CD4-positive, alpha-beta T cell treated with Interleukin-1 beta for 1 hour (primary cell): Measurements from ENCODE around the gene DOCK3.
"Not testable (repeated sequence)": the region's sequence is repeated elsewhere in the genome, so short reads cannot be mapped to it uniquely, and the experiment has no call there.

Experiments used
- DNase-seq, 2 donors: peaks; one replicate each; pipeline ENCODE4 v3.0.0-alpha.2; 2020 to 2022

DOCK3 gene

DNA sequence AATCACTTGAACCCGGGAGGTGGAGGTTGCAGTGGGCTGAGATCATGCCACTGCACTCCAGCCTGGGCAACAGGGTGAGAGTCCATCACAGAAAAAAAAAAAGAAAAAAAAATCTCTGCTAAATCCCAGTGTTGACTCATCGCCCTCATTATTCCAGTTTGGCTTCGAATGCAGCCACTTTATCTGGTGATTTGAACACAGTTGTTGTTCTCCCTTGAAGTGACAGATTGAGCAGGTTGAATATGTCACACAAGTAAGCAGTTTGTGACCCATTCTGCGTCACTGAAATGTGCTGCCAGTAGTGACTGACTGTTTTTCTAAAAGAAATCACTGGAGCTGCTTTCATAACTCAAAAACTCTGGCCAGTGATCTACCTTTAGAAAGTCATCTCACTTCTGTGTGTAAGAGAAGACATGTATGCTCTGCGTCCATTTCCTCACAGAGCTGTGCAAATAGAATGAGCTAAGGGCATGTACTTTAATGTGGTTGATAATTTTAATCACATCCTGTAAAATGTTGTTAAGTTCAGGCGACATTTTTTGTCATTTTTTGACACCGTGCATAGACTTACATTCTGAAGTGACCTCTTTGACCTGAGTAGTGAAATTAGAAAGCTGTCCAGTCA is 12.5 kb downstream of the DOCK3 start:
- no peak for DNase-seq

DNA sequence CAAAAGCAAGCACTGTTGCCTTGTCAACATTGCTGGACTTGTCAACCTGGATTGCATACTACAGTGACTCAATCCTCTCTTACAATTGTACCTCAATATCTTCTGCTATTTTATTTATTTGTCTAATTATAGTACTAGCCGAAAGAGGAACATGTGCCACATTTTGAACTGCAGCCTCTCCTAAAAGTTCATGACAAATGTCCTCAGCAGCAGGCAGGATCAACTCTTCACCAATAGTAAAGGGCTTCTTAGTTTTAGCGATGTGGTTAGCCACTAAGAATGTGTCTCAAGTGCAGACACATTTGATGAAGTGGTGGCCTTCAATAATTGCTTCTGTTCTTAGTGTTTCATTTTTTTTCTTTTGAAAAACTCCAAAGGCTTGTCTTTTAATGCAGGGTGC is 13.2 kb downstream of the DOCK3 start:
- DNase-seq = no peak

DNA sequence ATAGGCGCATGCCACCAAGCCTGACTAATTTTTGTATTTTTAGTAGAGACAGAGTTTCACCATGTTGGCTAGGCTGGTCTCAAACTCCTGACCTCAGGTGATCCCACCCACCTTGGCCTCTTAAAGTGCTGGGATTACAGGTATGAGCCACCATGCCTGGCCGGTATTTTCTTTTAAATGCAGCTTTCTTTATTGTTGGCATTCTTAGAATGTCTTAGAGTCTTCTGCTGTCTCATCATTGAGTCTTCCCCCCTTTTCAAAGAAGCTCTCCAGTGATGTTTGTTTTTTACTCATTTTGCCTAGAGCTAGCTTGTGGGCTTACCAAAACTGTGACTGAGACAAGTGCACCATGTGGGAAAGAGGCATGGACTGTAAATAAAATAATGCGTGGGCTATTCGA is 13.9 kb downstream of the DOCK3 start:
- not testable (repeated sequence) for DNase-seq

DNA sequence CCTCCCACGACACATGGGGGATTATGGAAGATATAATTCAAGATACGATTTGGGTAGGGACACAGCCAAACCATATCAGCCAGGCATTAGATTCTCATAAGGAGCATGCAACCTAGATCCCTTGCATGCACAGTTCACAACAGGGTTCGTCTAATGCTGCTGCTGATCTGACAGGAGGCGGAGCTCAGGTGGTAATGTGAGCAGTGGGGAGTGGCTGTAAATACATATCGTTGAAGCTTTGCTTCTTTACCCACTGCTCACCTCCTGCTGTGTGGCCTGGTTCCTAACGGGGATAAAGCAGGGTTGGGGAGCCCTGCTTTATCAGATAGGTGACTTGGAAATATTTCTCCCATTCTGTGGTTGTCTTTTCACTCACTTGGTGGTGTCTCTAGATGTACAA is 14.8 kb downstream of the DOCK3 start:
- no peak for DNase-seq

DNA sequence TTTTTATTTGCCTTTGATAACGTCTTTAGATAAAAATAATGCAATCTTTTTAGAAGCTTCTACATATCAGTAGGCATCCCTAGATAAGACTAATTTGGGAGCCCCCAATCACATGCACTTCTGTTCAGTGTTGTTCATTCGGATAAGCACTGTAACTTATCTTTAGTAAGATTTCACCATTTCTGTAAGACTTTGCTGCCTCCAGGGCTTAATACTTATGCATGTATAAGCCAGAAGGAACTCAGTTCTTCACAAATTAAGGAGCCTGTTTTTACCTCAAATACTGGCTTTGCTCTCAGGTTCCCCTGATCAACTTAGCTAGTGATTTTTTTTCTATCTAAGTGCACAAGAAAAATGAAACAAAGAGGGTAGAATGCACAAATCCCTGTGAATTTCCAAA is 20.3 kb downstream of the DOCK3 start:
- DNase-seq = no peak

DNA sequence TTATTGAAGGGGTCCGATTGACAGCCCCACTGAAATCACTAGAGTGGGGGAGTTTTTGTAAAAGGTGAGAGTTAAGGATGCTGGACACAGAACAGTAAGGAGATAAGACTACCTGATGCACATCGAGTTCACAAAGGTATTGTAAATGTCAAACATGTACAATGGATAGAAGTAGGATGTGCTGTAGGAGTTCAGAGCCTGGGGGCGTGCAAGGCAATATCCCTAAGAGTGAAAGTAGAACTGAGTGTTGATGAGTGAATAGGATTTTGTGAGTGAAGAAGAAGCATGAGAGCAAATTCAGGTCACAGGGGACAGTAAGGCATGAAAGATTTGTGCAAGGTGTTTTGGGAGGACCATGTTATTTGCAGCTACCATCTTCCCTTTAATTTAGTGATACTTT is 21.5 kb downstream of the DOCK3 start:
- DNase-seq = no peak

DNA sequence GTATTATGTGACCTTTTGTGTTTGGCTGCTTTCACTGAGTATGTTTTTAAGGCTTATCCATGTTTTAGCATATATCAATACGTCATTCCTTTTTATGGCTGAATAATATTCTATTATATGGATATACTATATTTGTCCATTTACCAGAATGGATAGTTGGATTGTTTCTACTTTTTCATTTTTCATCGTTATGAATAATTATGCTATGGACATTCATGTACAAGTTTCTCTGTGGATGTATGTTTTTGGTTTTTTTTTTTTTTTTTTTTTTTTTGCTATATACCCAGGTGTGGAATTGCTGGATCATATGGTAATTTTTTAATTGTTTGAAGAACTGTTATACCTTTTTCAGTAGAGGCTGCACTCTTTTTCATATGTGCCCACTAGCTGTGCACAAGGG is 23.5 kb downstream of the DOCK3 start:
- no peak for DNase-seq

DNA sequence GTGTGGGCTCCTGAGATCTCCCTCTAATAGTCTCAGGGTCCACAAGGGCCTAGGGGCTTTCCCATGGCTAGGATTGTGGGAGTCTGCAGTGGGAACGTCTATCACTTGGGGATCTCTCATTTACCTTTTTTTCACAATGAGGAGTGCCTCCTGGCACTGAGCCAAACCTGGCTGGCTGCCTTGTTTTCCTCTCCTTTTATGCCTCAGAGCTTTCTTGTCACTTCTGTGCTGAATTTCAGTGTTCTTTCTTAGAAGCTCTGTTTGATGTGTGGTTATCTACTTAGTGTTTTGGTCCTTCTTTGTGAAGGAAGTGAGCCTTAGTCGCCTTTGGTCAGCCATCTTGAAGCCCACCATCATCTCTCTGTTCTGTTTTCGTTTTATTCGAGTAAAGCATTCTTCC is 33.9 kb downstream of the DOCK3 start:
- DNase-seq = no peak

DNA sequence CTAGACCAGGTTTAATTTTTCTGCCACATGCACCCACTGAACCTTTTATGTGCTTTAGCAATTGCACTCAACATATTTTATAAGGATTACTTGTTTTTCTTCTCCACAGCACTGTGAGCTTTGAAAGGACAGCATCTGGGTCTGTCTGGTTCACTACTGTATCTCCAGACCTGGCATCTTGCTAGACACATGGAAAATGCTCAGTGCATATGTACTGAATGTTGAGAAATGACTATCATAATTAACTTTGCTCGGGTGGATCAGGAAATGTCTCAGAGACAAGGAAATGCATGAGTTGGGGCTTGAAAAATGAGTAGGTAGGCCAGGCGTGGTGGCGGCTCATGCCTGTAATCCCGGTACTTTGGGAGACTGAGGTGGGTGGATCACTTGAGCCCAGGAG is 40.2 kb downstream of the DOCK3 start:
- DNase-seq = no peak

DNA sequence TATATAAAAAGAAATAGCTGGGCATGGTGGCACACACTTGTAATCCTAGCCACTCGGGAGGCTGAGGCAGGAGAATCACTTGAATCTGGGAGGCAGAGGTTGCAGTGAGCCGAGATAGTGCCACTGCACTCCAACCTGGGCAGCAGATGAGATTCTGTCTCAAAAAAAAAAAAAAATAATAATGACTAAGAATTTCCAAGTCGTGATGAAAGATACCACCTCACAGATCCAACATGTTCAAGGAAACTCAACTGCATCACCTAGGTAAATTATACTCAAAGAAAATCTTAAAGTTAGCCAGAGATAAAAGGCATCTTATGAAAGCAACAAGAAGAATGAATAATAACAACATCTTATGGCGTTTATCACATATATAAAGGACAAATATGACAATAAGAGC is 50.1 kb downstream of the DOCK3 start:
- no peak for DNase-seq

DNA sequence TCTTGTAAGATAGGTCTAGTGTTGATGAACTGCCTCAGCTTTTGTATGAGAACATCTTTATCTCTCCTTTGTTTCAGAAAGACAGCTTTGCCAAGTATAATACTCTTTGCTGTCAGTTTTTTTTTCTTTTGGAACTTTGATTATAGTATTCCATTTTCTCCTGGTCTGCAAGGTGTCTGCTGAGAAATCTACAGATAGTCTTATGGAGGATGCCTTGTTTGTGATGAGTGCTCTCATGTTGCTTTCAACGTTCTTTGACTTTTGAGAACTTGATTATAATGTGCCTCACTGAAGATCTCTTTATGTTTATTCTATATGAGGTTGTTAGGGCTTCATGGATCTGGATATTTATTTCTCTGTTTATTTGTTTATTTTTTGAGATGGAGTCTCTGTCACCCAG is 60.3 kb downstream of the DOCK3 start:
- no peak for DNase-seq

DNA sequence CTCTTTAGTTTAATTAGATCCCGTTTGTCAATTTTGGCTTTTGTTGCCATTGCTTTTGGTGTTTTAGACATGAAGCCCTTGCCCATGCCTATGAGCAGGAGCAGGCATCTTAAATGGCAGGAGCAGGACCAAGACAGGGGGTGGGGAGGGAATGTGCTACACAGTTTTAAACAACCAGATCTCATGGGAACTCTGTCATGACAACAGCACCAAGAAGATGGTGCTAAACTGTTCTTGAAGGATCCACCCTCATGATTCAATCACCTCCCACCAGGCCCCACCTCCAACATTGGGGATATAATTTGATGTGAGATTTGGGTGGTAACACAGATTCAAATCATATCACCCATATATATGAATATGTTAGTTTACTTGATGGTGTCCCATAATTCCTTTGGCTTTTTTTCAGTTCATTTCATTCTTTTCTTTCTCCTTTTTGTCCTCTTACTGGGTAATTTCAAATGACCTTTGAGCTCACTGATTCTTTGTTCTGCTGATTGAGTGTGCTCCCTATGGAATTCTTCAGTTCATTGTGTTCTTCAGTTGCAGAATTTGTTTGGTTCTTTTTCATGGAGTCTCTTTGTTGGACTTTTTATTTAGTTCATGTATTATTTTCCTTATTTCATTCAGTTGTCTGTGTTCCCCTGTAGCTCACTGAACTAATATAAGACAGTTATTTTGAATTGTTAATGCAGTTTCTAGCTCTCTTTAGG is 62.6 kb downstream of the DOCK3 start:
- no peak for DNase-seq

DNA sequence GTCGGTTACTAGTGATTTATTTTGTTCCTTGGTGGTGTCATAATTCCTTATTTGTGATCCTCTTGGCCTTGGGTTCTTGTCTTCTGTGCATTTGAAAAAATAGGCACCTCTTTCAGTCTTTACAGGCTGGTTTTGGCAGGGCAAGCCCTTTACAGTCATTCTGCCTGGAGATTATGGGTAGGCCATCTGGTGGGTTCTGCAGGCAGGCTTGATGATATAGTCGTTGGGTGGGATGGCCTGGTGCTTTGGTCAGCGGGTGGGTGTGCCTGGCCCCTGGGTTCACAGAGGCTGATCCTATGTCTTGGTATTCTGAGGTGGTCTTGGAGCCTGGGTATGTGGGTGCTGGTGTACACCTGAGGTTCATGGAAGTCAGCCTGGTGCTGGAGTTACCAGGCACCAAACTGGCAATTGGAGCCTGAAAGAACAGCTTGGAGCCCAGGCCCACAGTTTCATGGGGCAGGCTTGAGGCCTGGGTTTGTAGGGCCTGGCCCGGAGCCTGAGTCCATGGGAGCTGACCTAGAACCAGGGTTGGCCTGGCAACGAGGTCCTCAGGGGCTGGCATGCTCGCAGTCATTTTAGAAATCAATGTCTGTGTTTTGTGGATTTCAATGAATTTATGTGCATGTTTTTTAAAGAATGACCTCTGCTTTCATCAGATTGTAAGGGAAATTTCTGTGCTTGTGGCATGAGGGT is 63.3 kb downstream of the DOCK3 start:
- no peak for DNase-seq

DNA sequence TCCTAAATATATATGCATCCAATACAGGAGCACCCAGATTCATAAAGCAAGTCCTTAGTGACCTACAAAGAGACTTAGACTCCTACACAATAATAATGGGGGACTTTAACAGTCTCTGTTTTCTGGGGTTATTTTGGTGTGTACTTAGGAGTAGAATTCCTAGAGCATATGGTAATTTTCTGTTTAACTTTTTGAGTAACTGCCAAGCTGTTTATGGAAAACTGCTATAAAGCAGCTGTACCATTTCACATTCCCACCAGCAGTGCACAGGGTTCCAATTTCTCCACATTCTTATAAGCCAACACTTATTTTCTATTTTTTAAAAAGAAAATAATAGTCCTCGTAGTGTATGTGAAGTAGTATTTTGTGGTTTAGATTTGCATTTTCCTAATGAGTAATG is 68.9 kb downstream of the DOCK3 start:
- DNase-seq = no peak

DNA sequence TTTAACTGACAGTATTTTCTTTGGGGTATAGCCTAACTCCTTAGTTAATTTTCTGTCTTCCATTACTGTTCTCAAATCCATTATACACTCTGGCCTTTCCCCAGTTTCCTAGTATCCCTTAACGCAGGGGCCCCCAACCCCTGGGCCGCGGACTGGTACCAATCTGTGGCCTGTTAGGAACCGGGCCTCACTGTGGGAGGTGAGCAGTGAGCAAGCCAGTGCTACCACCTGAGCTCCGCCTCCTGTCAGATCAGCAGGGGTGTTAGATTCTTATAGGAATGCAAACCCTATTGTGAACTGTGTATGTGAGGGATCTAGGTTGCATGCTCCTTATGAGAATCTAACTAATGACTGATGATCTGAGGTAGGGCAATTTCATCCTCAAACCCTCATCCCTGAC is 75.1 kb downstream of the DOCK3 start:
- DNase-seq = no peak

DNA sequence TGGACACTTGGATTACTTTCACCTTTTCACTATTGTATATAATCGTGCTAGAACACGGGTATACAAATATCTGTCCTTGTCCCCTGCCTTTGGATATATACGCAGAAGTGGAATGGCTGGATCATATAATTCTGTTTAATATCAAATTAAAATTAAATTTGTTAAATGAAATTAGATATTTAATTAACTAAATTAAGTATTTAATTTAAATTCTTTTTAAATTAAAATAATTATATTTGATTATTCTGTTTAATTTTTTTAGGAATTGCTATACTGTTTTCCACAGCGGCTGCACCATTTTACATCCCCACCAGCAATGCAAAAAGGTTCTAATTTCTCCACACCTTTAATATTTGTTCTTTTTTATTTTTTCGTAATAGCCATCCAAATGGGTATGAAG is 84.3 kb downstream of the DOCK3 start:
- no peak for DNase-seq

DNA sequence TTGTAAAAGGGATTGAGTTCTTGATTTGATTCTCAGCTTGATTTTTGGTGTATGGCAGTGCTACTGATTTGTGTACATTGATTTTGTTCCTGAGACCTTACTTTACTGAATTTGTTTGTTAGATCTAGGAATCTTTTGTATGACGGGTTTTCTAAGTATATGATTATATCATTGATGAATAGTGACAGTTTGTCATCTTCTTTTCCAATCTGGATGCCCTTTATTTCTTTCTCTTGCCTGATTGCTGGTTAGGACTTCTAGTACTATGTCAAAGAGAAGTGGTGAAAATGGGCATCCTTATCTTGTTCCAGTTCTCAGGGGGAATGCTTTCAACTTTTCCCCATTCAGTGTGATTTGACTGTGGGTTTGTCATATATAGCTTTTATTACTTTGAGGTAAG is 103.0 kb downstream of the DOCK3 start:
- no peak for DNase-seq

DNA sequence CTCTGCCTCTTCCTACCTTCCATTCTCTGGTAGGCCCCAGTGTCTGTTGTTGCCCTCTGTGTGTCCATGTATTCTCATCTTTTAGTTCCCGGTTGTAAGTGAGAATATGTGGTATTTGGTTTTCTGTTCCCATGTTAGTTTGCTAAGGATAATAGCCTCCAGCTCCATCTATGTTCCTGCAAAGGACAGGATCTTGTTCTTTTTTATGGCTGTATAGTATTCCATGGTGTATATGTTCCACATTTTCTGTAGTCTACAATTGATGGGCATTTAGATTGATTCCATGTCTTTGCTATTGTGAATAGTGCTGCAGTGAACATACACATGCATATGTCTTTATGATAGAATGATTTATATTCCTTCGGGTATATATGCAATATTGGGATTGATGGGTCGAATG is 107.0 kb downstream of the DOCK3 start:
- not testable (repeated sequence) for DNase-seq

DNA sequence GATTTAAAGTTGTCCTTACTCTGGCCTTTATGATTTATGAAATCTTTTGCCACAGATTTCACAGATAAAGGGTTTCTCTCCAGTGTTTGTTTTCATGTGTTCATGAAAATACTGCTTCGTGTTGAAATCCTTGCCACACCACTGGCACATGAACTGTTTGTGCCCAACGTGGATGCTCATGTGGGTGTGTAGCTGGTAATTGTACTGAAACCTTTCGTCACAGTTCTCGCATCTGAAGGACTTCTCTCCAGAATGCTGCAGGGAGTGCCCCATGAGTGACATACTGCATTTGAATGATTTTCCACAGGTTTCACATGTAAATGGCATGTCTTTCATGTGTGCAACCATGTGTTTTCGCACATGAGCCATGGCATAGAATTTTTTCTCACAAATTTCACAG is 111.9 kb downstream of the DOCK3 start:
- no peak for DNase-seq

DNA sequence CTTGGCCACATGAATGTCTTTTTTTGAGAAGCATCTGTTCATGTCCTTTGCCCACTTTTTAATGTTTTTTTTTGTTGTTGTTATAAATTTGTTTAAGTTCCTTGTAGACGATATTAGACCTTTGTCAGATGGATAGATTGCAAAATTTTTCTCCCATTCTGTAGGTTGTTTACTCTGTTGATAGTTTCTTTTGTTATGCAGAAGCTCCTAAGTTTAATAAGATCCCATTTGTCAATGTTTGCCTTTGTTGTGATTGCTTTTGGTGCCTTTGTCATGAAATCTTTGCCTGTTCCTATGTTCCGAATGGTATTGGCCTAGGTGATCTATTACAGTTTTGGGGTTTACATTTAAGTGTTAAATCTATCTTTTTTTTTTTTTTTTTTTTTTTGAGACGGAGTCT is 116.2 kb downstream of the DOCK3 start:
- DNase-seq = not testable (repeated sequence)

DNA sequence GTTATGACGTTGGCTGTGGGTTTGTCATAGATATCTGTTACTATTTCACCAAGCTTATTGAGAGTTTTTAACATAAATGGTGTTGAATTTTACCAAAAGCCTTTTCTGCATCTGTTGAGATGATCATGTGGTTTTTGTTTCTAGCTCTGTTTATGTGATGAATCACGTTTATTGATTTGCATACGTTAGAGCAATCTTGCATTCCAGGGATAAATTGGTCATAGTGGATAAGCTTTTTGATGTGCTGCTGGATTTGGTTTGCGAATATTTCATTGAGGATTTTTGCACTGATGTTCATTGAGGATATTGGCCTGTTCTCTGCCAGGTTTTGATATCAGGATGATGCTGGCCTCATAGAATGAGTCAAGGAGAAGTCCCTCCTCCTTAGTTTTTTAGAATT is 117.8 kb downstream of the DOCK3 start:
- no peak for DNase-seq

DNA sequence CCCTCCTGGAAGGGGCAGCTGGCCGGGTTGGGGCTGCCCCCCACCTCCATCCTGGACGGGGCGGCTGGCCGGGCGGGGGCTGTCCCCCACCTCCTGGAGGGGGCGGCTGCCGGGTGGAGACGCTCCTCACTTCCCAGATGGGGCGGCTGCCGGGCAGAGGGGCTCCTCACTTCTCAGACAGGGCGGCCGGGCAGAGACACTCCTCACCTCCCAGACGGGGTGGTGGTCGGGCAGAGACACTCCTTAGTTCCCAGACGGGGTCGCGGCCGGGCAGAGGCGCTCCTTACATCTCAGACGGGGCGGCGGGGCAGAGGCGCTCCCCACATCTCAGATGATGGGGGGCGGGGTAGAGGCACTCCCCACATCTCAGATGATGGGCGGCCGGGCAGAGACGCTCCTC is 129.1 kb downstream of the DOCK3 start:
- DNase-seq = not testable (repeated sequence)

DNA sequence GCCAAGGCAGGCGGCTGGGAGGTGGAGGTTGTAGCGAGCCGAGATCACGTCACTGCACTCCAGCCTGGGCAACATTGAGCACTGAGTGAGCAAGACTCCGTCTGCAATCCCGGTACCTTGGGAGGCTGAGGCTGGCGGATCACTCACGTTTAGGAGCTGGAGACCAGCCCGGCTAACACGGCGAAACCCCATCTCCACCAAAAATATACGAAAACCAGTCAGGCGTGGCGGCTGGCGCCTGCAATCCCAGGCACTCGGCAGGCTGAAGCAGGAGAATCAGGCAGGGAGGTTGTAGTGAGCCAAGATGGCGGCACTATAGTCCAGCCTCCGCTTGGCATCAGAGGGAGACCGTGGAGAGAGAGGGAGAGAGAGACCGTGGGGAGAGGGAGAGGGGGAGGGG is 129.6 kb downstream of the DOCK3 start:
- not testable (repeated sequence) for DNase-seq

DNA sequence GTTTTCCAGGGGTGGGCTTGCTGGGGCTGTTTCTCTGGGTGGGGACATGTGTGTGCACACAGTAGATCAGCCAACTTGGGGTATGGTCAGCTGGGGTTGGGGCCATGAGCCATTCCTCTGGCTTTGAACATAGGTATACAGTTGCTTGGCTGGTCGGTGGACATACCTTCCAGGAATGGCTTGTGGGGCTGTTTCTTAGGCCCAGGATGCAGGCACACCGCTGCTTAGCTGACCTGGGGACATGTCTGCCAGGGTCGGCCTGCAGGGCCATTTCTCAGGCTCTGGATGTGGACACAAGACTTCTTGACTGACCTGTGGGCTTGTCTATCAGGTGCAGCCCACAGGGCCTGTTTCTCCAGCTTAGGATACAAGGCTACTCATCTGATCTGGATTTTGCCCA is 130.6 kb downstream of the DOCK3 start:
- DNase-seq = no peak

DNA sequence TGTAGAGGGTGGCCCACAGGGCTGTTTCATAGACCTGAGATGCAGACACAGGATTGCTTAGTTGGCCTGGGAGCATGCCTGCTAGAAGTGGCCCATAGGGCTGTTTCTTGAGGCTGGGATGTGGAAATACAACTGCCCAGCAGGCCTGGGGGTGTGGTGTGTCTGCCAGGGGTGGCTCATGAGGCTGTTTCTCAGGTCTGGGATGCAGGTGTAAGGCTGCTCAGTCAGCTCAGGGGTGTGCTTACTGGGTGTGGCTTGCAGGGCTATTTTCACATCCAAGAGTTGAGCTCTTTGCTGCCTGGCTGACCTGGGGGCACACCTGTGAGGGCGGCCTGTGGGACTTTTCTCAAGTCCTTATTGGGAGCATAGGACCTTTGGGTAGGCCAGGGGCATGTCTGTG is 131.3 kb downstream of the DOCK3 start:
- DNase-seq = no peak
